Measurements from ENCODE around the gene TMEM203.

Gene TMEM203

GRCh38 chr9:137176302-137177182, 28.9 kb downstream of the TMEM203 start:
- DNase-seq: no peak

GRCh38 chr9:137175345-137175961, 30.0 kb downstream of the TMEM203 start:
- DNase-seq: no peak

- no peak for DNase-seq
These were observed 30.6 kb downstream of the TMEM203 start for GRCh38 chr9:137174722-137175293.

GRCh38 chr9:137173796-137174664, 31.4 kb downstream of the TMEM203 start:
- no peak for DNase-seq

GRCh38 chr9:137172901-137173795, 32.3 kb downstream of the TMEM203 start:
- DNase-seq: no peak

- no peak for DNase-seq
These were observed 34.1 kb downstream of the TMEM203 start for GRCh38 chr9:137171149-137171900.

GRCh38 chr9:137170486-137171148, 34.8 kb downstream of the TMEM203 start:
- DNase-seq: no peak

GRCh38 chr9:137169896-137170358, 35.5 kb downstream of the TMEM203 start, which contains the start of gene LRRC26:
TSS of gene LRRC26 (minus strand) at chr9:137170051. CDS start at chr9:137169943, 108 bp downstream.
- DNase-seq: no peak

- DNase-seq: peak in 1 of 2 experiments; percentile 54
These were observed 36.3 kb downstream of the TMEM203 start for GRCh38 chr9:137168904-137169856.

GRCh38 chr9:137168573-137168903, 36.9 kb downstream of the TMEM203 start:
- no peak for DNase-seq

- no peak for DNase-seq
These were observed 37.5 kb downstream of the TMEM203 start for GRCh38 chr9:137167747-137168572.

GRCh38 chr9:137167277-137167746, 38.1 kb downstream of the TMEM203 start:
- no peak for DNase-seq

GRCh38 chr9:137166380-137167229, 38.8 kb downstream of the TMEM203 start:
- no peak for DNase-seq

- DNase-seq: no peak
These were observed 40.1 kb downstream of the TMEM203 start for GRCh38 chr9:137165250-137165836.

- DNase-seq: no peak
These were observed 40.8 kb downstream of the TMEM203 start for GRCh38 chr9:137164370-137165249.

- no peak for DNase-seq
These were observed 41.6 kb downstream of the TMEM203 start for GRCh38 chr9:137163805-137164204.

Measured in NCI-H446 (cell line).